ENCODE data around the gene ZNF670.

Gene ZNF670

DNA sequence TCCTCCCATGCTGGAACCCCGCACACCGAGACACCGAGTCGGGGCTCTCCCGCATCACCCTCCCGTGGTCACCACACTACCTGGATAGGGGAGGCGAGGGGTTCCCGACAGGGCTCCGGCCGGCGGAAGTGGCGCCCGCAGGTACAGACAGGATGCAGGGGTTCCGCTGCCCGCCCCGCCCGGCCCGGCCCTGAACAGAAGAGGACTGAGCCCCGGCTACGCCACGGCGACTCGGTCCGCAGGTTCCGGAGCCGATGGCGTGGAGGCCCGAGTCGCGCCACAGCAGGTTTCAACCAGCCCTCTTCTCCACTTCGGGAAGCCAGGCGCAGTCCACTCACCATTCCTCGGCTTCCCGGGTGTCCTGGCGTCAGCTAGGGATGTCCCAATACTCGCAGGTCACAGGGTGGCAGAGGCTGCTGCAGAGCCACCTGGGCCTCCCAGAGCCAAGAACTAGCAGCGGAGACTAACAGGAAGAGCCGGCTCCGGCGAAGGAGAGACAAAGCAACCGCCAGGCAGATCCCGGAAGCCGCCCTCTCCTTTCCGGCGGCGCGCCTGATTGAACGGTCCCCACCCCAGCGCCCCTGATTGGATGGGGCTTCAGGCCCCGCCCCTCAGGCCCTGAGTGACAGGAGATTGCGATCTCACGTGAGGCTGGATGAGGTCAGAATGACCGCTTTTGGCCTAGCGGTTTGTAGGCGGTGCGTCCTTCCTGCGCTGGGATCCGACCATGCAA is 25.4 kb upstream of the ZNF670 start, which contains the start of gene ZNF669:
TSS of gene ZNF669 (minus strand) at position 498 of the 733 bp plus-strand sequence. CDS start at position 341, 157 bp downstream.
- peak; percentile 99 for DNase-seq

DNA sequence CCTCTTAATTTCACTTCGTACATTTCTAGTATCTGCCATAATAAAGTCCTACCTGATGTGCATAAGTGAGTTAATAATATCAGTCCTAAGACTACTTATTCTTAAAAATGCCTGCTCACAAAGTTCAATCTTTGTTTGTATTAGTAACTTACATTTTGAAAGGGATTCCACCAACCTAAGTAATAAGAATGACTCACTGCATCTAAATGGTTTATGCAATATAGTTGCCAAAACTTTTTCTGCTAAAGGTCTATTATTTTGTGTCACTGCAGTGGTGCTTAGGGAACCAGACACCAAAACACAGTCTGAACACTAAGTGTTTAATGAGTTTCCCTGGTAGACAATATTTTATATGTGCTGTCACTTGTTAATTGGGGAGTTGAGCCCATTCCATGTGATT is 23.8 kb upstream of the ZNF670 start:
- DNase-seq = no peak

DNA sequence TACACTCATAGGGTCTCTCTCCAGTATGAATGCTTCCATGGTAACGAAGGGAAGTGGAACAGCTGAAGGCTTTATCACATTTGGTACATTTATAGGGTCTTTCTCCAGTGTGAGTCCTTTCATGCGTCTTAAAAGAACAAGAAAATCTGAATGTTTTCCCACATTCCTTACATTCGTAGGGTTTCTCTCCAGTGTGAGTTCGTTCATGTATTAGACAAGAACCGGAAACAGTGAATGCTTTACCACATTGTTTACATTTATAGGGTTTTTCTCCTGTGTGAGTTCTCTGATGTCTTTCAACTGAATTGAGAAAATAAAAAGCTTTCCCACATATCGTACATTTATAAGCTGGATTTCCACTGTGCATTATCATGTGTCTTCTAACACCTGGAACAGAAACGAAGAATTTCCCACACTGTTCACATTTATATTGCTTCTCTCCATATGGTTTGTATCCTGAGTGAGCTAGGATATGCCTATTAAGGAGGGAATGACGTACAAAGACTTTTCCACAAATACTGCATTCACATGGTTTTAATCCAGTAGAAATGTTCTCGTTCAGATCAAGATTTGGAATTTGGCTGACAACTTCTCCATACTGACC is 22.2 kb upstream of the ZNF670 start:
- DNase-seq = no peak

DNA sequence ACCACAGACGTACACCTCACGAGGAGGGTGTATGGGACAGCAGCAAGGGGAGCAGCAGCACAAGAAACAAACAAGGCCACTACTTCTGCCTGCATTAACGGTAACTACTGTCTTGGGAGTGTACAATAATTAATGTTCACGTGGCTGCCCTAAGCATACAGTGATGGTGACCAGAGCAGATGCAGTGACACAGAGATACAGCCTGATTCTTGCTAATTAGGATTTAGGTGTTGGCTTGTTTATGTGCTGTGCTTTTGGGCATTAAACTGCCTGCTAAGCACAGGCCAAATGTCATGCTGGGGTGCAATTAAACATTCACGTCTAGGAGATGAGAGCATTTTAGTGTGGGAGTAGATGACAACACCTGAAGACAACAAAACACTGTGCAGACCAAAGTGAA is 18.3 kb upstream of the ZNF670 start:
- no peak for DNase-seq

DNA sequence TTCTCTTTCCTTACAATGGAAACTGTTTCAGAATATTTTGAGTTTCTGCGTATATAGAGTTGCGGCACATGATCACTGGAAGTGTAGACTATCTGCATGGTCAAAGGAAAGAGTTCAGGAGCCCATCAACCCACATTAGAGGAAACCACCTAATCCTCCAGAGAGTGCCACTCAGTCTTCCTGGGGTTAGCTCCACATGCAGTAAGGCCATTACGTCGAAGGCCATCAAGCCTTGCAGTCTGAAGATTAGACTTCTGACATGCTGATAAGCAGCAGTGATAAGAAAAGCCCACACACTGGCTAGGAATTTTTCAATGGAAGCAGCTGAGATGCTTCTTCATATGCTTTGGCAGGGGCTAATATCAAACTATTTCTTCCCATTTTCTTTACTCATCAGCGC is 17.9 kb upstream of the ZNF670 start:
- DNase-seq = no peak

DNA sequence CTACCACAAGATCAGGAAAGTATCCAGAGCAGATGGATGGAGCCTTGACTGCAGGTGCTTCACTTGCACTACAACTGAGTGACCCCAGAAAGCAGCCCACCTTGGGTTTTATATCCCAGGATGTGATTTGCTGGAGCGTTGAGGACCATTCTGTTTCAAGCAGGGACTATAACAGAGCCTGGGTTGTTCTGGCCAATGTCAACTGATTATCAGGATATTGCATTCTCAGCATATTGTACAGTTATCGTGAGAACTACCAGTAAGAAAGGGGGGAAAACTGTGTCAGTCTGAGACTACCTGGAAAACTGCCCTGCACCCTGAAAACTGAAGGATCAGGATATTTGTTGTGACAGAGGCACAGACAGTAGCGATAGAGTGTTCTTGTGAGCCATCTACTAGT is 17.5 kb upstream of the ZNF670 start:
- DNase-seq = no peak

DNA sequence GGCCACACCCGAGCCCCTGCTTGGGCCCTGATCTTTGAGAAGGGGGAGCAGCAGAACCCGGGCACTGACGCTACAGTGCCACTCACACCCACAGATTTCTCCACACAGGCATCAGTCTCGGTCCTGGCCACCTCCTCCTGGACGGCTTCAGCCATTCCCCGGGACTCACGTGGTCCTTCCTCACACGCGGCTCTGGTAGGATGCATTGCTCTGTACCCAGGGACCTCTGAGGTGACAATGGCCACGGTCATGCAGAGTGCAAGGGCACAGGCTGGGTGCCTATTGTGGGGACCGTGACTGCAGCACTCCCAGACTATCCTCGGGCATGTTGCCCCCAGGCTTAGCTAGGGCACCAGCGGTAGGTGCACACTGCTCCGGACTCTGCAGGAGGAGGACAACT is 11.8 kb upstream of the ZNF670 start:
- no peak for DNase-seq

DNA sequence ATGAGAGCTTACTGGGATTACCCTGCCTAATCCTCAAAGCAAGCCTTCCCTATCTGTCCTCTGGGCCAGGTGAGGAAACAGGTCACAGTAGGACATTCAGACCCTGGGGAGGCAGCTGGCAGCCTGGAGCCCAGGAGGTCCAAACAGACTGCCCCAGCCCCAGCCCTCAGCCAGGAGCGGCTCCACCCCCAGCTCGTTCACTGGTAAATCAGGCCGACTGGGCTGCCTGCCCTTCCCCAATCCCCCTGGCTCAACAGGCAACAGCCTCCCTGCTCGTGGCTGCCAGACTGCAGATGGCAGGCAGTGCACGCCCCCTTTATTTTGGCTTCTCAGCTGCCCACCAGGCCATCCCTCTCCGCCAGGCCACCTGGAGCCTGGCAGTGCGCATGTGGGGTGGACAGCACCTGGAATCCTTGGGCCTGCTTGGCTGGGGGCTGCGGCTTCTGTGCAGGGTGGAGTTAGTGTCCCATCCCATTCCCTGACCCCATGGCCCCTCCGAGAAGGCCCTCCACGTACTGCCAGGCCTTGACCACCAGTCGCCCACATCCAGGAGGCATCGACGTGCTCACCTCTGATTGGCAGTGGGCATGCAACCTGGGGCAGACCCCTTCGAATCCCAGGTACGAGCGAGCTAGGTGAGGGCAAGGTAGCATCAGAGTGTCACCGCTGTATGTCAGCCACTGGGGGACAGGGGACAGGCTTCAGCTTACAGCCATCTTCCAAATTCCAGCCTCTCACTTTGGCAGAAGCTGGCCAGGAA is 11.2 kb upstream of the ZNF670 start:
- no peak for DNase-seq

DNA sequence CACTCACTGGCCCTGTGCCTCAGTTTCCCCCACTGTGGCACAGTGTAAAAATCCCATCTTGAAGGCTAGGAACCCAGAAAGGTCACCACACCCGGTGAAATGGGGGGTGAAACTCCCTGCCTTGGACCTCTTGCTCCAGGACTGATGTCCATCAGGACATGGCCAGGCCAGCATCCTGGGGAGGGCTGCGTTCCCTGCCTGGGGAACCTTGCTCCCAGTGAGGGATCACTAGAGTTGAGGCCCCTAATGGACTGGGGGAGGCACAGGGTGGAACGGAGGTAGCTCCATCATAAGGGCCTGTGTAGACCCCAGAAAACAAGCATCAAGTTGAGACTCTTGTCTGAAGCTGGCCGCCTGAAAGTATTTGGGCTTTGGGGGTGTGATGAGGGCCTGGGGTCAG is 10.4 kb upstream of the ZNF670 start:
- no peak for DNase-seq

DNA sequence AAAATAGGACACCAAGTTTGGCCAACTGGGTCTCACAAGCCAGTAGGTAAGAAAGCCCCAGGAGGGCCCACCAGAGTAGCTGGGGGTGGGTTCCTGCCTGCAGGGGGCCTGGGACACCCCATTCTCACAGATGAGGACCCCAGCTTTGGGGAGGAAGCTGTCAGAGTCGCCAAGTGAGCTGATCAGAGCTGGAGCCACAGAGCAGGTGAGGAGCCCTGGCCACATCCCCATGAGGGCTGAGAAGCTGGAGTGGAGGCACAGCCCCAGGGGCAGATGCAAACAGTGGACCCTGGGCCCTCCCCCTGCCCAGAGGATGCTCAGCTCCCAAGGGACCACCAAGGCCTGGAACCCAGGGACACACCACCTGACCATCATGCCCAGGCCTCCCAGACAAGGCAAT is 8.6 kb upstream of the ZNF670 start:
- DNase-seq = no peak

DNA sequence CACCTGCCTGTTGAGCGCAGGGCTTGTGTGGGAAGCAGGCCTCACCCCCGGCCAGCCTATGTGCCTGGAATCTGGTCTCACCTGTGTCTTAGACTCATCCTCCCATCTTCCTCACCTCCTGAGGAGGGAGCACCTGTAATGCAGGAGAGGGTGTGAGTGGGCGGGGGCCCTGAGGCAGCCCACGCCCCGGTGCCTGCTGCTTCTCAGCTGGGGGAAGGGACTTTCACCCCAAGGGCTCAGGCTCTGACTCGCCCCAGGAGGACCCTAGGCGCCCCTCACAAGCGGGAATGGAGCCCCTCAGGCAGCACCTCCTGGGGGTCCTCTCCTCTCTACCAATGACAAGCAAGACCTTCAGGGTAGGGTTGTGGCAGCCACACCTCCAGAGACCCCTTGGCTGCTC is 6.7 kb upstream of the ZNF670 start:
- DNase-seq = no peak

DNA sequence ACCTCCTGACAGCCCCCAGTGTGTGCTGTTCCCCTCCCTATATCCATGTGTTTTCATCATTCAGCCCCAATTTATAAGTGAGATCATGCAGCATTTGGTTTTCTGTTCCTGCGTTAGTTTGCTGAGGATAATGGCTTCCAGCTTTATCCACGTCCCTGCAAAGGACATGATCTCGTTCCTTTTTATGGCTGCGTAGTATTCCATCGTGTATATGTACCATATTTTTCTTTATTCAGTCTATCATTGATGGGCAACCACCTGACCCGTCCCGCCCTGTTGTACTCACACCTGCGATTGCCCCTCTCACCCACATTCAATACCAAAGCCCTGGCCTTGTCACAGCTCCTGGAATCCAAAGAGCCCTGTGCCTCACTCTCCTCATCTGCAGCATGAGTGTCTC is 6.2 kb upstream of the ZNF670 start:
- DNase-seq = no peak

DNA sequence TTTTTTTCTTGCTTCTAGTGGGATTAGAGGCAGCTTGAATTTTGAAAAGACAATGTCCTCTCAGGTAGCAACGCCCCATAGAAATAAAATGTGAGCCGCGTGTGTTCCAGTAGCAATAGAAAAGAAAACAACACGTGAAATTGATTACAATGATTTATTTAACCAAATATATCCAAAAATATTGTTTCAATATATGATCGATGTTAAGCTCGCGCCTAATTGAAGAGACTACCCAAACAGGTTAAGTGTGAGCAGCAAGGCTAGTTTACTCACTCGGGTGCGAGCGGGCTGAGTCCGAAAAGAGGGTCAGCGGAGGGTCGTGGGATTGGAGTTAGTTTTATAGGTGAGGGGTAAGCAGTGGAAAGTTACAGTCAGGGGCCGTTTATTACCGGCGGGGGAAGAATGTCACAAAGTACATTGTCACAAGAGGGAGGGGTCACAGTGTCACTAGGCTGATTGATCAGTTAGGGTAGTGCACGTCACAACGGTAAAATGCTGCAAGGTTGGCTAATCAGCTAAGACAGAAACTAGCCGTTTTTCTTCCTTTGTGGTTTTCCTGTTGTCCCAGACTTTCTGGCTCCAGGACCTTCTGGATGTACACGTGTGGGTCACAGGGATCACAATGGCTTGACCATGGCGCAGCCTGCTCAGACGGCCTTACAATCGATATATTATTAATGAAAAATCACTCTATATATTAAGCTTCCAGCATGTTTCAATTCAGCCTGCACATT is 697 bp upstream of the ZNF670 start:
- DNase-seq = peak; percentile 90

DNA sequence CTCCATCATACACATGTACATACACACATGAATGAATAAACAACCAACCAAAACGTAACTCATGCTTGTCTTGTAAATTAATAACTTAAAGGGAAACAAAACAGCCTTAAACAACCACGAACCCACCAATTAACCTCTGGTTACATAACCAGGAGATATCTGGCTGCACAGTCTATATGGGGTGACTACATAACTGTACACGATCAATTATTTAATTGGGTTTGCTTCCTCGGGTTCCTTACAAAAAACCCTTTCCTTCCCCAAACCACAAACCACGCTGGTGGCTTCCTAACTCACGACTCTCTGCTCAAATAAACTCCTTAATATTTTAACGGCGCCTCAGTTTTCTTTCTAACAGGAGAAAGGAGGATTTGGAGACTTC is 744 bp downstream of the ZNF670 start:
- DNase-seq = no peak

DNA sequence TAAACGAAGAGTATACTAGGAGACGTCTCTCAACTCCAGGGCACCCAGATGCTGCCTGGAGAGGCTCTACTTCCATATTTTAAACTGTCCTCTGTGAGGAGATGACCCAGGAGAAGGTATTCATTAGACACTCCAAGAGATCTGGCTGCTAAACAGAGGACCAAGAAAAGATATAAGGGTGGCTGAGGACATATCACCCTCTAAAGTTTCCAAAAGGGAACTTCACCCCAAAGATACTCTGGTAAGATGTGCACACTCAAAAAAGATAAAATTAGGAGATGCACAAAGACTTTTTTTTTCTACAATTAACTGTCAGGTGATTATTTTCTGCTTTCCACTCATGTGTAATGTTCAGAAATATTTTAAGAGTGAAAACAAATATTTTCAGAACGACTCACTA is 1.4 kb downstream of the ZNF670 start:
- peak; percentile 28 for DNase-seq

DNA sequence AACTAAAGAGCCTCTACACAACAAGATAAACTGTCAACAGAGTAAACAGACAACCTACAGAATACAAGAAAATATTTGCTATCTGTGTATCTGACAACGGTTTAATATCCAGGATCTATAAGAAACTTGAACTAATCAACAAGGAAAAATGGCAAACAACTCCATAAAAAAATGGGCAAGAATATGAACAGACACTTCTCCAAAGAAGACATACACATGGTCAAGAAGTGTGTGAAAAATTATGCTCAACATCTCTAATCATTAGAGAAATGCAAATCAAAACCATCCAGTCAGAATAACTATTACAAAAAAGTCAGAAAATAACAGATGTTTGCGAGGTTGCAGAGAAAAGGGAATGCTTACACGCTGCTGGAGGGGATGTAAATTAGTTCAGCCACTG is 8.0 kb downstream of the ZNF670 start:
- no peak for DNase-seq

DNA sequence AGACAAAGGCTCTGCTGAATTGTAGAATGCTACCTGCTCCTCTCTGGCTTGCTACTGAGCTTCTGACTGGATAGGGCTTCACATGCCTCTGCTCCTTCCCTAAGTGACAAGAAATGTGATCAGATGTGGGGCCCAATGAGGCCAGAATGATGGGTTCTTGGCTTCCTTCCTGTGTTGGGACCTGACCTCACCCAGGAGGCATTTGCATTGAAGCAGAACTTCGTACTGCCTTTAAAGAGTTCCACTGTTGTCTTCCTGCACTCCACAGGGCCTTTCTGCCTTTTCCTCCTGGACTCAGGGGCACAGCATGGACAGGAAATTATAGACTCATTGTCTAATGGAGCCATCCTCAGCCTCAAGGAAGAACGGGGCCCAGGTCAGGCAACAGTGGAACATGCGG is 14.3 kb downstream of the ZNF670 start:
- DNase-seq = no peak

DNA sequence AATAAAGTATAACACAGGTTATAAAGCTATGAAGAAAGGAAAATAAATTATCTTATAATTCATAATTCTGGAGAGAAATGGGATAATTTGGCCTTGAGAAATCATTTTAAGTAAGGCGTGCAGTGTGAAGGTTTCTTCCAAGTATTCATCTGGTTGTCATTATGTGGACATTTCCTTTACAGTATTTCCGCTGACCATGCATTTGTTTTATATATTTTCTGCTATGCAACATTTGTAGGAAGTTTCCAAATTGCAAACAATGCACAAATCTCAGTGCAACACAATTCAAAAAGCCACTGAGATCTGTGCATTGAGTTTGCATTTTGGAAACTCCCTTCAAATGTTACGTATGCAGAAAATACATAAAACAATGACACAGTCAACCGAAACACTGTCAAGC is 17.8 kb downstream of the ZNF670 start:
- no peak for DNase-seq

DNA sequence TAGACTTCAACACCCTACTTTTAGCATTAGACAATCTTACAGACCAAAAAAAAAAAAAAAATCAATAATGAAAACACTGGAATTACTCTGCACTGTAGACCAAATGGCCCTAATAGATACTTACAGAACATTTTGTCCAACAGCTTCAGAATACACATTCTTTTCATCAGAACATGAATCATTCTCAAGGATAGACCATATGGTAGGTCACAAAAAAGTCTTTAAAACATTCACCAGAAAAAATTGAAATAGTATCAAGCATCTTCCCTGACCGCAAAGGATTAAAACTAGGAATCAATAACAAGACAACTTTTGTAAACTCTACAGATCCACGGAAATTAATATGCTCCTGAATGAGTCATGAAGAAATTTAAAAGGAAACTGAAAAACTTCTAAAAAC is 22.5 kb downstream of the ZNF670 start:
- no peak for DNase-seq

DNA sequence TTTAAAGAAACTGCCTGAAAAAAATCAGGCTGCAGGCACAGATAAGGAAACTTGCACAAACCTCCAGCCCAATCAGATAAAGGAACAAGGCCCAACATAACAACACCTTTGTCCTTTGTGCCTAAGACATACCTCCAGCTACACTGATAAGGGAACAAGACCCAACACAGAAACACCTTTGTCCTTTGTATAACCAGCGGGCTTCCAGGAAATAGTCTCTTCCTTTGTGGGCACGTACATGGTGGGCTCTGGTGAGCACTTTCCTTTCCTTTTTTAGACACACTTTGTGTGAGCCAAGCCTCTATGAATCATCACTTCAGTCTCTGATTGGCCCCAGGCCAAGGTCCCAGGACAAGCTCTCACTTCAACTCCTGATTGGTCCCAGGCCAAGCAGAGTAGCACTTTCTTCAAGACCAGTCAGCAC is 23.6 kb downstream of the ZNF670 start:
- peak; percentile 55 for DNase-seq

DNA sequence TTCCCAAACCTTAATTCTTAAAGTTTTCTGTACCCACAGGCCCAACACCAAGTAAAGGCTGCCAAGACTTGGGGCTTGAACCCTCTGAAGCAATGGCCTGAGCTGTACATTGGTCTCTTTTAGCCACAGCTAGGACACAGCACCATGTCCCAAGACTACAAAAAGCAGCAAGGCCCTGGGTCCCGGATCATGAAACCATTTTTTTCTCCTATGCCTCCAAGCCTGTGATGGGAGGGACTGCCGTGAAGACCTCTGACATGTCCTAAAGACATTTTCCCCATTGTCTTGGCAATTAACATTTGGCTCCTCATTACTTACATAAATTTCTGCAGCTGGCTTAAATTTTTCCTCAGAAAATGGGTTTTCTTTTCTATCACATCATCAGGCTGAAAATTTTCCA is 30.9 kb downstream of the ZNF670 start:
- DNase-seq = no peak

DNA sequence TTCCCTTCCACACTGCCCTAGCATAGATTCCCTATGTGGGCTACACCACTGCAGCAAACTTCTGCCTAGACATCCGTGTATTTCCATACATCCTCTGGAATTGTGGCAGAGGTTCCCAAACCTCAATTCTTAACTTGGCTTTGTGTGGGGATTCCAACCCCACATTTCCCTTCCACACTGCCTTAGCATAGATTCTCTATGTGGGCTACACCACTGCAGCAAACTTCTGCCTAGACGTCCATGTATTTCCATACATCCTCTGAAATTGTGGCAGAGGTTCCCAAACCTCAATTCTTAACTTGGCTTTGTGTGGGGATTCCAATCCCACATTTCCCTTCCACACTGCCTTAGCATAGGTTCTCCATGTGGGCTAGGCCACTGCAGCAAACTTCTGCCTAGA is 31.4 kb downstream of the ZNF670 start:
- no peak for DNase-seq

DNA sequence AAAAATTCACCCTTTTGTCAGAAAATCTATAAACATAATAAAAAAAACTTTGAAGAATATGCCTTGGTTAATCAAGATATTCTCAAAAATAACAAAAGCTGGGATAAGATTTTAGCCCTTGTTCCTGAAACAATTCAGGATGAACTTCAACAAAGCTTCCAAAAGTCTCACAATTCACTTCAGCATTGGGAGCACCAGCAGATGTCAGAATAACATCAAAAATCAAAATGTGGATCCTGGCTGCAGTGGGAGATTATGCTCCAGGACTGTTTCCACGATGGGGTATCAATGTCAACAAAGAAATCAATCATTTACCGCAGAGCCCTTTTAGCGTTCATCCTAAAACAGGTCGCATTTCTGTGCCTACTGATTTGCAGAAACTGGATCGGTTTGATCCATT is 35.2 kb downstream of the ZNF670 start:
- DNase-seq = no peak

All from OCI-M1 (cell line).